Measurements from ENCODE around the gene PAK5.

PAK5 gene

DNA sequence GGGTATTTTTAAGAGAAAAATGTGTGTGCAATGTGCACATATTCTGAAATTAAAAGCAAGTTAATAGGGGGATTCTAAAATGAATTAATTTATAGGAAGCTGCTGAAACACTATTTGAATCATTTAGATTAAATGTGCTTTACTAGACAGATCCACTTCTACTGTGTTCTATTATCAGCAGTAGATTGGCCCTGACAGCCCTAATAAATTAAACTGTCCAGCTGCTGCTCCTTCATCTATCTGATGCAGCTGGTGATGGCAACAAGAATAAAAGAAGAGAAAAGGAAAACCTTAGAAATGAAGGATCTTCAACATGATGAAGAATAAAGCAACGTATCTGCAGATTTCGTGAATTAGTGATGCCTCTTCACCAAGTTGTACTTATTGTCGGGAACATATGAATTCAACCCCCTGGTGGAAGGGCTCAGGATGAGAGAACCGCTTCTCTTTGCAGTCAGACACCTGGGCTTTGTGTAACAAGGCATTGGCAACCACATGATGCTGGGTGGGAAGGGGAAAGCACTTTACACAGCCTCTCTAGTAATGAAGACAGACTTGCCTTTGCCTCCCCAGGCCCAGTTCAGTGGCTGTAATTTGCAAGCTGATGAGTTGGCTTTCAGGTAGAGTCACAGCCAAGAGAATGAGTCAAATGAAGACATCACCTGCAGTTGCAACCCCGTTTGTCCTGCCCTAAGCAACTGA is 230.1 kb downstream of the PAK5 start:
- TF ChIP-seq, protein P1, sequence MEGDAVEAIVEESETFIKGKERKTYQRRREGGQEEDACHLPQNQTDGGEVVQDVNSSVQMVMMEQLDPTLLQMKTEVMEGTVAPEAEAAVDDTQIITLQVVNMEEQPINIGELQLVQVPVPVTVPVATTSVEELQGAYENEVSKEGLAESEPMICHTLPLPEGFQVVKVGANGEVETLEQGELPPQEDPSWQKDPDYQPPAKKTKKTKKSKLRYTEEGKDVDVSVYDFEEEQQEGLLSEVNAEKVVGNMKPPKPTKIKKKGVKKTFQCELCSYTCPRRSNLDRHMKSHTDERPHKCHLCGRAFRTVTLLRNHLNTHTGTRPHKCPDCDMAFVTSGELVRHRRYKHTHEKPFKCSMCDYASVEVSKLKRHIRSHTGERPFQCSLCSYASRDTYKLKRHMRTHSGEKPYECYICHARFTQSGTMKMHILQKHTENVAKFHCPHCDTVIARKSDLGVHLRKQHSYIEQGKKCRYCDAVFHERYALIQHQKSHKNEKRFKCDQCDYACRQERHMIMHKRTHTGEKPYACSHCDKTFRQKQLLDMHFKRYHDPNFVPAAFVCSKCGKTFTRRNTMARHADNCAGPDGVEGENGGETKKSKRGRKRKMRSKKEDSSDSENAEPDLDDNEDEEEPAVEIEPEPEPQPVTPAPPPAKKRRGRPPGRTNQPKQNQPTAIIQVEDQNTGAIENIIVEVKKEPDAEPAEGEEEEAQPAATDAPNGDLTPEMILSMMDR (IDR thresholded peaks at IDR 0.05; ENCODE audit: control insufficient read depth, insufficient read depth, low read depth, low read length, missing control alignments), result no peak
- H3K4me3 ChIP-seq (ENCODE audit: control insufficient read depth, low read depth, low read length), result no peak overlapping the region
- DNase-seq (ENCODE audit: low read depth), result no peak

DNA sequence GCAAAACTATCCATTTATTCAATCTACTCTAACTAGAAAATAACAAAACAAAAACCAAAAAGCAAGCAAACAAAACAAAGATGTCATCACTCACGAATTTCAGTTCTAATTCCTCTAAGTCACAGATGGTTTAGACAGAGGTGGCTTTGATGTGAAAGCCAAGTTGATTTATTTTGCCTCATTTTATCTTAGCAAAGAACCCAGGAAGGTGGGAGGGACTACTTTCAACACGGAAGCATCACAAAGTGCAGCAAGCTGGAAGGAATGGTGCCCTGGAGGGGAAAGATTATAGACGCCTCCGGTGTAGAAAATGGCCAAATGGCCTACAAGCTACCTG is 236.1 kb downstream of the PAK5 start:
- H3K4me3 ChIP-seq (ENCODE audit: control insufficient read depth, low read depth, low read length), result no peak overlapping the region
- no peak for DNase-seq (ENCODE audit: low read depth)
- TF ChIP-seq, protein P1 (IDR thresholded peaks at IDR 0.05; ENCODE audit: control insufficient read depth, insufficient read depth, low read depth, low read length, missing control alignments), result no peak

DNA sequence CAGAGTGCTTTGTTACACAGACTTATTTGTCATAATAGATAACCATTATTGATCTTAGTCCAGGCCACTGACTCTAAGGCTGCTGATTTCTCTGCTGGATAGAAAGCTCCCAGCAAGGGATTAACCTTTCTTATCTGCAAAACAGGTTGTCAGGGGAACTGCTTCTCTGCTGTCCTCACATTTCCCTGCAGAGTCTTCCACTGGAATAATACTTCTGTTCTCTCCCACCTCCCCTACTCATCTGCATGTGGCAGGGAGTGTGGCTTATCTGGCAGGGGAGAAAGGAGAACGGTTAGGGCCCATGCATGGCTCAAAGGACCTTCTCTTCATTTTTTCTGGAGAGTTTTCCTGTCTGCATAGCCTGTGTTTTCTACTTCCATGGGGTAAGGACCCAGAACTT is 238.3 kb downstream of the PAK5 start:
- TF ChIP-seq, protein P1 (IDR thresholded peaks at IDR 0.05; ENCODE audit: control insufficient read depth, insufficient read depth, low read depth, low read length, missing control alignments), result no peak
- no peak overlapping the region for H3K4me3 ChIP-seq (ENCODE audit: control insufficient read depth, low read depth, low read length)
- DNase-seq (ENCODE audit: low read depth), result no peak

DNA sequence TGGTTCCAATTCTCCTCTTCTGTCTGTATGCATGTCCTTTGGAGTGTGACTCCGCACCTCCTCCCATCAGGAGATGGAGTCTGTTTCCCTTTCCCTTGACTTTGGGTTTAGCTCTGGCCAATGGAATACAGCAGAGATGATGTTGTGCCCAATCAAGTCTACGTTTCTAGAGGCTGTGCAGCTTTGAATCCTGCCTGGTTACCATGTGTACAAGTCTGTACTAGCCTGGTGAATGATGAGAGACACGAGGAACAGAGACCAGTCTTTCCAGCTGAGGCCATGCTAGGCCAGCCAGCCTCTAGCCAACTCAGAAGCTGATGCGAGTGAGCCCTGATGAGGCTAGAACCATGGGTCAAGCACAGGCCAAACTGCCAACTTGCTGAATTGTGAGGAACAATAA is 241.3 kb downstream of the PAK5 start:
- DNase-seq (ENCODE audit: low read depth), result no peak
- no peak overlapping the region for H3K4me3 ChIP-seq (ENCODE audit: control insufficient read depth, low read depth, low read length)
- TF ChIP-seq, protein P1 (IDR thresholded peaks at IDR 0.05; ENCODE audit: control insufficient read depth, insufficient read depth, low read depth, low read length, missing control alignments), result no peak

DNA sequence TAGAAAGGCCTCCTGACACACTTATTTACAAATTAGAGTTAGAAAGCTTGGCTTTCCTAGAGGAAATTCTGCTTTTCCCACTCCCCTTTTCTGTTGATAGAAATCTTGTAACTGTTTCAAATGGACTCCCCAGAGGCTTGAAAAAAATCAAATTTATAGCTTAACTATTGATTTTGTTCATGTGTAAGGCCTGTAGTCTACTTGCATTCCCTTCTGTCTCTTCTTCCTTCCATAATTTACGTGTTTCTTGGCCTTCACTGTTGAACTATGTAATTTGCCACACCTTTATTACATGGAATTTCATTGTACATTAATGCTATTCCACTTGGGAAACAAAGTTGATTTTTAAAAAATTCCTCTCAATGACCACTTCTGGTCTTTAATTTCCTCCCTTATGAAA is 243.1 kb downstream of the PAK5 start:
- TF ChIP-seq, protein P1 (IDR thresholded peaks at IDR 0.05; ENCODE audit: control insufficient read depth, insufficient read depth, low read depth, low read length, missing control alignments), result no peak
- H3K4me3 ChIP-seq (ENCODE audit: control insufficient read depth, low read depth, low read length), result no peak overlapping the region

DNA sequence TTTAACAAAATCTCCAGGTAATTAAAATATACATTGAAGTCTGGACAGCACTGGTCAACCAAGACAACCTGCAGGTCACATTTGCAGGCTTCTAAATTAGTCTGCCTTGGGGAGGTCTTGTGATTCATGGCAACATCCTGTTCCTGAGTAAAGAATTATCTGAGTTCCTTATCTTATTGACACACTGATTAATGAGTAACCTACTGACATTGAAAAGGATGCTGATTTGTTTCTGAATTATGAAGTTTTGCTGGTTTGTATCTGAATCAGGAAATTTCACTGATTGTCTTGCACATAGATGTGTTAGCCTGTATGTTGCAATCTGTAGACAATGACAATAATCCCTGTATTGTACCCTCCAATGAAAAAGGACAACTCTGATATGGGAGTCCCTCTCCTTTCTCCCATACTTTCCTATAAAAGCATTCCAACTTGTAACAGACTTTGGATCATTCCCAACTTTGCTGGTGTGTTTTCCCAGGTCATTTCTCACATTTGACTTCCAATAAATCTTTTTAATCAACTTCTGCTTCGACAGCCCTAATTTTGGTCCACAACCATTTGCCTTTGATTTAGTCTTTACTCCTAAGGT is 244.5 kb downstream of the PAK5 start:
- TF ChIP-seq, protein P1 (IDR thresholded peaks at IDR 0.05; ENCODE audit: control insufficient read depth, insufficient read depth, low read depth, low read length, missing control alignments), result no peak
- DNase-seq (ENCODE audit: low read depth), result no peak
- no peak overlapping the region for H3K4me3 ChIP-seq (ENCODE audit: control insufficient read depth, low read depth, low read length)

More for the DNA sequence above, 243.1 kb downstream of the PAK5 start:
- no peak for DNase-seq (ENCODE audit: low read depth)
